Stomach (tissue), 4 donors: ENCODE data around the gene IFITM10.

Source experiments
- CTCF ChIP-seq, 7 experiments: fragments of 450-650 bp in 4 of 7; fragments of 200-600 bp in 3 of 7; sonication (generic) in 3 of 7; IDR thresholded peaks; one replicate each; pipeline ENCODE4 v1.5.1; 2016 to 2019; ENCODE audit warnings: antibody characterized with exemption in 7 of 7, control low read depth in 2 of 7, mild to moderate bottlenecking in 1 of 7
- POLR2A ChIP-seq, 4 donors: fragments of 450-650 bp; IDR thresholded peaks; one replicate each; pipeline ENCODE4 v1.6.1; 2016; ENCODE audit warnings: antibody characterized with exemption in 4 of 4, control low read depth in 2 of 4, mild to moderate bottlenecking in 1 of 4, moderate library complexity in 1 of 4

GRCh38 chr11:1756791-1757771 is 6.7 kb upstream of the IFITM10 start:
- TF ChIP-seq CTCF (IDR thresholded peaks at IDR 0.05) (no peak), POLR2A (IDR thresholded peaks at IDR 0.05) (no peak)
